GM12878 (cell line): ENCODE results near the gene CSRP3. TPM values are rescaled to one million over a fixed set of nuclear protein-coding genes. Genes with fewer than 3 reads are reported as not detected.

ENCODE experiments used
- ATAC-seq: fragments of 200-7000 bp; cut with Tn5 transposase; 3 replicates; pipeline ENCODE4 v1.9.1; 2020; ENCODE audit warnings: mild to moderate bottlenecking, moderate library complexity
- BruUV-seq: library from RNA; stranded (reverse); fragments of 400-500 nt; replicated peaks from 2 replicates; lab custom pipeline; 2021; lab: Mats Ljungman, UMichigan
- CTCF ChIA-PET: fragments of 300-600 bp; sonication (Branson Sonifier 250); formaldehyde crosslinking; extraction: SDS; loops from one replicate; lab custom pipeline; 2021; ENCODE audit warnings: inconsistent platforms; lab: Yijun Ruan, JAX
- POLR2A ChIA-PET: fragments of 350-600 bp; formaldehyde crosslinking; extraction: SDS; loops from one replicate; lab custom pipeline; 2021; ENCODE audit warnings: inconsistent platforms; lab: Charles Lee
- RAD21 ChIA-PET: fragments of 300-600 bp; sonication (Branson Sonifier 250); formaldehyde crosslinking; loops from one replicate; lab custom pipeline; 2023; ENCODE audit warnings: antibody characterized with exemption; ENCODE audit not compliant: unreplicated experiment; lab: Charles Lee
- SMC1A ChIA-PET: fragments of 300-600 bp; sonication (Branson Sonifier 250); formaldehyde crosslinking; loops from one replicate; lab custom pipeline; 2023; ENCODE audit not compliant: unreplicated experiment, uncharacterized antibody; lab: Charles Lee
- DNase-seq: peaks from one replicate; pipeline ENCODE4 v3.0.0-alpha.2; 2011; ENCODE audit warnings: low read depth, low spot score
- FAIRE-seq: peaks from 3 replicates; lab custom pipeline; 2011; peaks lifted over from hg19 to GRCh38; lab: Jason Lieb, UNC
- H2AFZ ChIP-seq: 2 replicates; pipeline ENCODE4 v1.6.0; 2011; ENCODE audit warnings: low read depth, low read length, control low read depth; ENCODE audit not compliant: control insufficient read depth
- H3K27ac ChIP-seq: 2 replicates; pipeline ENCODE4 v1.5.1; 2011; ENCODE audit warnings: control low read depth; ENCODE audit not compliant: control insufficient read depth, insufficient read depth
- H3K27me3 ChIP-seq, 2 experiments: replicated peaks in 1 of 2; 2 replicates each; pipeline versions ENCODE4 v1.6.0 to v1.6.1; 2011; ENCODE audit warnings: low read length in 1 of 2; ENCODE audit not compliant: control insufficient read depth in 2 of 2, insufficient read depth in 2 of 2
- H3K36me3 ChIP-seq, 2 experiments: 2 replicates each; pipeline ENCODE4 v1.5.1; 2011; ENCODE audit warnings: low read length in 1 of 2; ENCODE audit not compliant: control insufficient read depth in 2 of 2, insufficient read depth in 2 of 2
- H3K4me1 ChIP-seq: 2 replicates; pipeline ENCODE4 v1.6.1; 2011; ENCODE audit warnings: mild to moderate bottlenecking, low read length, moderate library complexity, mixed read lengths; ENCODE audit not compliant: control insufficient read depth, insufficient read depth
- H3K4me2 ChIP-seq: 2 replicates; pipeline ENCODE4 v1.6.0; 2011; ENCODE audit warnings: control low read depth; ENCODE audit not compliant: control insufficient read depth, insufficient read depth
- H3K4me3 ChIP-seq: fragments of 200-600 bp; sonication (generic); 2 replicates; pipeline ENCODE4 v1.5.1; 2016
- H3K79me2 ChIP-seq: 2 replicates; pipeline ENCODE4 v1.6.0; 2011; ENCODE audit warnings: low read length; ENCODE audit not compliant: control insufficient read depth, insufficient read depth
- H3K9ac ChIP-seq: 2 replicates; pipeline ENCODE4 v1.8.0; 2011; ENCODE audit warnings: low read length, control low read depth, mixed read lengths; ENCODE audit not compliant: control insufficient read depth, insufficient read depth
- H3K9me3 ChIP-seq: replicated peaks from 3 replicates; pipeline ENCODE4 v1.5.1; 2011; ENCODE audit warnings: mild to moderate bottlenecking, low read length; ENCODE audit not compliant: control insufficient read depth, insufficient read depth
- H4K20me1 ChIP-seq: 2 replicates; pipeline ENCODE4 v1.6.0; 2011; ENCODE audit not compliant: control insufficient read depth, insufficient read depth
- FOS ChIP-seq: IDR thresholded peaks from 3 replicates; pipeline ENCODE4 v1.6.1; 2011; ENCODE audit warnings: borderline replicate concordance; ENCODE audit not compliant: insufficient read length; ENCODE audit errors: extremely low read depth
- IKZF2 ChIP-seq, 2 experiments: fragments of 450-650 bp; IDR thresholded peaks; 2 replicates each; pipeline ENCODE4 v1.6.1; 2017; ENCODE audit warnings: mild to moderate bottlenecking in 2 of 2, moderate library complexity in 2 of 2
- MEF2A ChIP-seq: IDR thresholded peaks from 2 replicates; pipeline ENCODE4 v1.6.1; 2011; ENCODE audit warnings: low read depth, mild to moderate bottlenecking, low read length, moderate library complexity; ENCODE audit not compliant: insufficient read depth
- MEF2B ChIP-seq: fragments of 450-650 bp; IDR thresholded peaks from 2 replicates; pipeline ENCODE4 v1.6.1; 2018; ENCODE audit warnings: mild to moderate bottlenecking, moderate library complexity; ENCODE audit not compliant: partially characterized antibody, poor library complexity, severe bottlenecking
- POLR2A ChIP-seq: IDR thresholded peaks from 2 replicates; pipeline ENCODE4 v1.6.1; 2011; ENCODE audit warnings: low read depth, mild to moderate bottlenecking, low read length
- POLR2AphosphoS2 ChIP-seq: IDR thresholded peaks from 2 replicates; pipeline ENCODE4 v1.6.1; 2011; ENCODE audit warnings: low read depth, mild to moderate bottlenecking, low read length, improper control_type of control experiment, moderate library complexity
- RB1 ChIP-seq: fragments of 450-650 bp; formaldehyde crosslinking; IDR thresholded peaks from 2 replicates; pipeline ENCODE4 v1.6.1; 2017; ENCODE audit warnings: mild to moderate bottlenecking, borderline replicate concordance
- SMARCA5 ChIP-seq: fragments of 450-650 bp; IDR thresholded peaks from 2 replicates; pipeline ENCODE4 v1.6.1; 2017; ENCODE audit warnings: mild to moderate bottlenecking
- YBX1 ChIP-seq: fragments of 450-650 bp; IDR thresholded peaks from 2 replicates; pipeline ENCODE4 v1.6.1; 2016; ENCODE audit warnings: antibody characterized with exemption
- ZBTB40 ChIP-seq: fragments of 450-650 bp; IDR thresholded peaks from 2 replicates; pipeline ENCODE4 v1.6.1; 2016; ENCODE audit warnings: mild to moderate bottlenecking, moderate library complexity, borderline replicate concordance
- WGBS: methylation state at CpG from one replicate; pipeline ENCODE4 v1.1.6; 2016; ENCODE audit warnings: low lambda C conversion rate; ENCODE audit not compliant: insufficient replicate concordance, insufficient coverage; ENCODE audit errors: missing lambda C conversion rate; 5-methylcytosine and 5-hydroxymethylcytosine counted together
- in situ Hi-C: fragments of 300-500 bp; cut with MboI; formaldehyde crosslinking; loops from 9 replicates; pipeline ENCODE4 v1.14.3; 2018; ENCODE audit warnings: mixed read lengths
- intact Hi-C: fragments of 100-400 bp; cut with micrococcal nuclease; formaldehyde crosslinking; loops from one replicate; pipeline ENCODE4 v1.14.2; 2022; ENCODE audit not compliant: unreplicated experiment
- polyA plus RNA-seq, 11 experiments: library from polyadenylated mRNA; depleted of rRNA in 4 of 11; unstranded in 6 of 11; stranded (reverse) in 5 of 11; fragments of >200 nt; fragmentation: Nextera tagmentation in 4 of 11; fragmentation: Illumina TruSeq in 1 of 11; extraction: Ambion mirVana in 4 of 11; extraction: Trizol in 1 of 11; gene quantifications; 1 replicate in 1 of 11; 2 replicates in 10 of 11; pipeline versions ENCODE4 v1.2.1 to v1.2.3, GENCODE V29; 2011 to 2016; ENCODE audit warnings: inconsistent platforms in 2 of 11, missing spikeins in 2 of 11, low read depth in 1 of 11
- total RNA-seq, 4 experiments: library from RNA; depleted of rRNA in 3 of 4; stranded (reverse); fragments of >200 nt in 3 of 4; fragmentation: Illumina TruSeq in 1 of 4; extraction: Trizol in 1 of 4; gene quantifications; 2 replicates each; pipeline versions ENCODE4 v1.2.1 to v1.2.3, GENCODE V29; 2013 to 2021
- TF ChIP-seq, protein P1 (sequence below): fragments of 150-350 bp; IDR thresholded peaks from 2 replicates; pipeline ENCODE4 v1.6.1; 2016; ENCODE audit warnings: low read depth, low read length
- TF ChIP-seq, protein P2 (sequence below): IDR thresholded peaks from 2 replicates; pipeline ENCODE4 v1.6.1; 2011; ENCODE audit warnings: low read depth, low read length, improper control_type of control experiment, borderline replicate concordance
- TF ChIP-seq, protein P3 (sequence below): fragments of 450-650 bp; formaldehyde crosslinking; IDR thresholded peaks from 2 replicates; pipeline ENCODE4 v1.5.0; 2022; ENCODE audit warnings: mild to moderate bottlenecking, missing genetic modification characterization

CSRP3 gene
- total and polyA plus RNA-seq, 10 of the 15 experiments (the other 5 are each of a cell fraction or from before 2014, with no cell fraction given) = not detected

DNA sequence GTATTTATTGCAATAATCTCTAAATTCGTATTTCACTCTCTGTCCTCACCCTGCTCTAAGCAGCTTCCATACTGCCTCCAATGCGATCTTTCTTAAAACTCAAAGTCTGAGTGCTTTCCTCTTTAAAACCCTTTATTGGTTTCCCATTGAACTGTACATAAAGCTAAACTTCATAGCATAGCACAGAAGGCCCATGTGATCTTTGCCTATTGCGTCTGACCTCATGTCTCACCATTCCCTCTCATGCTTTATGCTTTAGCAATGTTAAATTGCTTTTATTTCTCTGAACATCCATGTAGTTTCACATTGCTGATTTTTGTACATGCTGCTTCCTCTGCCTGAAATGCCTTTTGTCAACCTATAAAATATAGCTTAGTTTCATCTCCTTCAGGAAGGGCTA is 56.5 kb downstream of the CSRP3 start:
- in situ Hi-C loops (no loop called here), intact Hi-C loops (no loop called here)
- ChIA-PET CTCF (interaction anchor here (0.6 kb wide), 1 partner anchor 8 kb away, joined by 4 read pairs; no protein-coding TSS in a partner anchor), POLR2A (no interaction called here), RAD21 (no interaction called here), SMC1A (interaction anchor here (0.8 kb wide), 1 partner anchor 29 kb away, joined by 3 read pairs; no protein-coding TSS in a partner anchor)
- no peaks in the 10 kb centered on the region for H4K20me1 ChIP-seq
- FAIRE-seq (no peak), ATAC-seq (no peak), DNase-seq (no peak)
- WGBS = 65% methylated on average over 3 of the region's 3 CpGs
- H2AFZ ChIP-seq = no peak overlapping the region
- no TSS peak for BruUV-seq
- no peak overlapping the region for H3K27ac ChIP-seq
- no peaks in the 10 kb centered on the region for H3K4me1 ChIP-seq
- H3K4me3 ChIP-seq = no peak overlapping the region
- no peak overlapping the region for H3K9ac ChIP-seq
- H3K36me3 ChIP-seq = no peaks in the 10 kb centered on the region; a peak in 1 of 4 replicates
- H3K4me2 ChIP-seq = no peak overlapping the region
- no peaks in the 10 kb centered on the region for H3K9me3 ChIP-seq
- no peaks in the 10 kb centered on the region for H3K79me2 ChIP-seq
- H3K27me3 ChIP-seq = no peaks in the 10 kb centered on the region
- TF ChIP-seq MEF2A (no peak), SMARCA5 (no peak), FOS (no peak), RB1 (no peak), IKZF2 (IDR thresholded peaks at IDR 0.05) (no peak), POLR2AphosphoS2 (no peak), POLR2A (no peak), YBX1 (no peak), MEF2B (no peak), ZBTB40 (no peak)
- TF ChIP-seq, protein P1, sequence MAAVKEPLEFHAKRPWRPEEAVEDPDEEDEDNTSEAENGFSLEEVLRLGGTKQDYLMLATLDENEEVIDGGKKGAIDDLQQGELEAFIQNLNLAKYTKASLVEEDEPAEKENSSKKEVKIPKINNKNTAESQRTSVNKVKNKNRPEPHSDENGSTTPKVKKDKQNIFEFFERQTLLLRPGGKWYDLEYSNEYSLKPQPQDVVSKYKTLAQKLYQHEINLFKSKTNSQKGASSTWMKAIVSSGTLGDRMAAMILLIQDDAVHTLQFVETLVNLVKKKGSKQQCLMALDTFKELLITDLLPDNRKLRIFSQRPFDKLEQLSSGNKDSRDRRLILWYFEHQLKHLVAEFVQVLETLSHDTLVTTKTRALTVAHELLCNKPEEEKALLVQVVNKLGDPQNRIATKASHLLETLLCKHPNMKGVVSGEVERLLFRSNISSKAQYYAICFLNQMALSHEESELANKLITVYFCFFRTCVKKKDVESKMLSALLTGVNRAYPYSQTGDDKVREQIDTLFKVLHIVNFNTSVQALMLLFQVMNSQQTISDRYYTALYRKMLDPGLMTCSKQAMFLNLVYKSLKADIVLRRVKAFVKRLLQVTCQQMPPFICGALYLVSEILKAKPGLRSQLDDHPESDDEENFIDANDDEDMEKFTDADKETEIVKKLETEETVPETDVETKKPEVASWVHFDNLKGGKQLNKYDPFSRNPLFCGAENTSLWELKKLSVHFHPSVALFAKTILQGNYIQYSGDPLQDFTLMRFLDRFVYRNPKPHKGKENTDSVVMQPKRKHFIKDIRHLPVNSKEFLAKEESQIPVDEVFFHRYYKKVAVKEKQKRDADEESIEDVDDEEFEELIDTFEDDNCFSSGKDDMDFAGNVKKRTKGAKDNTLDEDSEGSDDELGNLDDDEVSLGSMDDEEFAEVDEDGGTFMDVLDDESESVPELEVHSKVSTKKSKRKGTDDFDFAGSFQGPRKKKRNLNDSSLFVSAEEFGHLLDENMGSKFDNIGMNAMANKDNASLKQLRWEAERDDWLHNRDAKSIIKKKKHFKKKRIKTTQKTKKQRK = no peak
- TF ChIP-seq, protein P2, sequence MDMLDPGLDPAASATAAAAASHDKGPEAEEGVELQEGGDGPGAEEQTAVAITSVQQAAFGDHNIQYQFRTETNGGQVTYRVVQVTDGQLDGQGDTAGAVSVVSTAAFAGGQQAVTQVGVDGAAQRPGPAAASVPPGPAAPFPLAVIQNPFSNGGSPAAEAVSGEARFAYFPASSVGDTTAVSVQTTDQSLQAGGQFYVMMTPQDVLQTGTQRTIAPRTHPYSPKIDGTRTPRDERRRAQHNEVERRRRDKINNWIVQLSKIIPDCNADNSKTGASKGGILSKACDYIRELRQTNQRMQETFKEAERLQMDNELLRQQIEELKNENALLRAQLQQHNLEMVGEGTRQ = no peak
- TF ChIP-seq, protein P3, sequence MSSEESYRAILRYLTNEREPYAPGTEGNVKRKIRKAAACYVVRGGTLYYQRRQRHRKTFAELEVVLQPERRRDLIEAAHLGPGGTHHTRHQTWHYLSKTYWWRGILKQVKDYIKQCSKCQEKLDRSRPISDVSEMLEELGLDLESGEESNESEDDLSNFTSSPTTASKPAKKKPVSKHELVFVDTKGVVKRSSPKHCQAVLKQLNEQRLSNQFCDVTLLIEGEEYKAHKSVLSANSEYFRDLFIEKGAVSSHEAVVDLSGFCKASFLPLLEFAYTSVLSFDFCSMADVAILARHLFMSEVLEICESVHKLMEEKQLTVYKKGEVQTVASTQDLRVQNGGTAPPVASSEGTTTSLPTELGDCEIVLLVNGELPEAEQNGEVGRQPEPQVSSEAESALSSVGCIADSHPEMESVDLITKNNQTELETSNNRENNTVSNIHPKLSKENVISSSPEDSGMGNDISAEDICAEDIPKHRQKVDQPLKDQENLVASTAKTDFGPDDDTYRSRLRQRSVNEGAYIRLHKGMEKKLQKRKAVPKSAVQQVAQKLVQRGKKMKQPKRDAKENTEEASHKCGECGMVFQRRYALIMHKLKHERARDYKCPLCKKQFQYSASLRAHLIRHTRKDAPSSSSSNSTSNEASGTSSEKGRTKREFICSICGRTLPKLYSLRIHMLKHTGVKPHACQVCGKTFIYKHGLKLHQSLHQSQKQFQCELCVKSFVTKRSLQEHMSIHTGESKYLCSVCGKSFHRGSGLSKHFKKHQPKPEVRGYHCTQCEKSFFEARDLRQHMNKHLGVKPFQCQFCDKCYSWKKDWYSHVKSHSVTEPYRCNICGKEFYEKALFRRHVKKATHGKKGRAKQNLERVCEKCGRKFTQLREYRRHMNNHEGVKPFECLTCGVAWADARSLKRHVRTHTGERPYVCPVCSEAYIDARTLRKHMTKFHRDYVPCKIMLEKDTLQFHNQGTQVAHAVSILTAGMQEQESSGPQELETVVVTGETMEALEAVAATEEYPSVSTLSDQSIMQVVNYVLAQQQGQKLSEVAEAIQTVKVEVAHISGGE (CRISPR knock-in tag) = no peak
